ENCODE measurements around the gene MMP24OS. TPM values are rescaled to one million over a fixed set of nuclear protein-coding genes. Genes with fewer than 3 reads are reported as not detected.

The MMP24OS gene
- polyA plus RNA-seq, 5 donors = 28.2 to 50.9 (median 37.7) TPM

DNA sequence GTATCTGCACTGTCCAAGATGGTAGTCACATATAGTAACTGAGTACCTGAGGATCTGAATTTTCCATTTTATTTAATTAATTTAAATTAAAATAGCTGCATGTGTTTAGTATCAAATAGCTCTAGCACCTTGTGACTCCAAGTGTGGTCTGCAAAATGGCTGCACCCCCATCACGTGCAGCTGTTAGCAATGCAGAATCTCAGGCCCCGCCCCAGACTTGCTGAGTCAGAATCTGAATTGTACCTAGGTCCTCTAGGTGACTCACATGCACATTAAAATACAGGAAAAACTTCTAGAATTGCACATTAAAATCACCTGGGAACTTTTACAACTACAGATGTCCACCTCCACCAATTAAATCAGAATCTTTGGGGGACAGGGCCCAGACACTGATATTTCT, 33.5 kb upstream of the MMP24OS start:
- no peak for DNase-seq

- no peak for DNase-seq
These were observed 30.0 kb upstream of the MMP24OS start for GRCh38 chr20:35307666-35308653.

- peak in 1 of 2 donors; percentile 32 for DNase-seq
These were observed 29.1 kb upstream of the MMP24OS start for GRCh38 chr20:35306931-35307517.

- DNase-seq = no peak
These were observed 28.0 kb upstream of the MMP24OS start for GRCh38 chr20:35305682-35306556.

- no peak for DNase-seq
These were observed 27.0 kb upstream of the MMP24OS start for GRCh38 chr20:35304956-35305355.

DNA sequence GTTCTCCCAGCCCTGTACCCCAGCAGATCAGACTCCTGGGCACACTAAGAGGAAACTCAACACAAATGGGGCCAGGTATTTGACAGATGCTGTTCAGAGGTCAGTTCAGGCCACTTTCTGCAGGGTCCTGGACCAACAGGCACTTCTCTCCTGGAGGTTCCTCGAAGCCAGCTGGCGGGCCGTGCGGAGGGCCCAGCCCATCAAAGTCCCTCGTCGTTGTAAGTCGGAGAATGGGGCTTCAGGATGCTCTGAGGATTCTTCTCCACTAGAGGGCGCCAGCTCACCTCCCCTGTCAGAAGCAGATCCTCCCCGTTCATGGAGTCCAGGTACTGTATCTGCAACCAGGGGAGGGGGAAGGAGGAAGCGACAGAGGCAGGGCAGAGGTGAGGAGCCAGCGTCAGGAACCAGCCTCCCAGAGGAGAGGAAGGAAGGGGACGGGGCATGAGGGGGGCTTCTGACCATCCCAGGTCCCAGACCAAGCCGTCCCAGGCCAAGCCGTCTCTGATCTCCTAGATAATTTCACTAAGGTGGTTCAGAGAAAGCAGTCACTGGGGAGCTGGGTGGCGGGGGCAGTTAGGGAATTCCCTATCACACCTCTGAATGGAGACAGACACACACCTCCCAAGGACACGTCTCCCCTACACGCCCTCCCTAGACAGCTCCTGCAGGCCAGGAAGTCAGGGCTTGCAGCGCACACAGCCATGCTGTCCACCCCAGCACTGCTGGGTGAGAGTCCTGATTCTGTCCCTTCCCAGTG, 26.0 kb upstream of the MMP24OS start:
- DNase-seq = peak; percentile 57 to 75

DNA sequence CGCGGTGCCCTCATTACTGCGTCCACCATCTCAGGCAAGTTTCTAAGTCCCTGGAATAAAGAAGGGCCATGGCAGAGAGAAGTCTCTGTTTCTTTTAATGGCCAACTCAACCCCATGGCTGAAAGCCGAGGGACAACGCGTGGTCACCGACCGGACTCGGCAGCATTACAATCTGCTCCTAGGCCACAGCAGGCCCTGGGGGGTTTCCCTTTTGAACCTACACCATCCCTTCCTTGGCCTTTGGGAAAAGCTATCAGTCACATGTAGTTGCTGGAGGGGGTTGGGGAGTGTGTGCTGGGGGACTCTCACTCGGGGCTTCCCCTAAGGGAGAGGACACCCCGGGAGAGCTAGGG, 25.4 kb upstream of the MMP24OS start:
- no peak for DNase-seq

DNA sequence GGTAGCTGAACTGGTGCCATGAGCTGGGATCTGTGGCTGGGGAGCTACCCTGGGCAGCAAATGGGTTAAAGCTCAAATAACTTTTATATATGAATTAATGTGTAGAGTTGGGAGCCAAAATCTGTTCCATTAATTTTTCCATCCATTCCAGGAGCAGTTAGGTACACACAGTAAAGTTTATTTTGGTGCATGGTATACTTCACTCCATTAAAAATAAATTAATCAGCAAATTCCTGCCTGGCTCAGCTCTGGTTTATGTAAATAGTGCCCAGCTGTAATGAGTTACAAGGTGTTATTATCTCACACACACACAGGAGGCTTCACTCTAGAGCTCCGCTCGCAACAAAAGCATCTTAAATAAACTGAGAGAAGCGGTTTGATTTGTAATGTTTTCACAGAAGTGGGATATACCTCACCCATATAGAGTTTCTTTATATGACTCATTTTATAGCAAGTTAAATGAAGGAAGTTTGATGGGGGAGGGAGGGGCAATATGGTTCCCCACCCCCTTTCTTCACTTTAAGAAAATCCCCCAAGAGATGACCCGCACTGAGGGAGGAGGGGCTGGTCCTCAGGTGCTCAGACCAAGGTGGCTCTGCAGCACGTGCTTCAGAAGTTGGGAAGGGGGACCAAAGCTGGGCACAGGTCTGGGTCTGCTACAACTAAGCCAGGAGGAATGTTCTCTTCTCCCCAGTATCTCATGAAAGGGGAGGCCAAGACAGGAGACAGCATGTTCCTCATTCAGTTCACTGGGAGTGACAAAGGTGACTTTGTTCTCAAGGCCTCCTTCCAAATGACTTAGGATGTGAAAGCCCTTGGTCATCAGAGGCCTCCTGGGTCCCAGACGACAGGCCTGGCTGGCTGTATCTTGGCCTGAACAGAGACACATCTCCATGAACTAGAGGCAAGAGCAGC, 24.8 kb upstream of the MMP24OS start:
- DNase-seq = no peak

- DNase-seq = no peak
These were observed 23.5 kb upstream of the MMP24OS start for GRCh38 chr20:35301426-35301825.

GRCh38 chr20:35300469-35301262, 22.7 kb upstream of the MMP24OS start:
- DNase-seq = no peak

DNA sequence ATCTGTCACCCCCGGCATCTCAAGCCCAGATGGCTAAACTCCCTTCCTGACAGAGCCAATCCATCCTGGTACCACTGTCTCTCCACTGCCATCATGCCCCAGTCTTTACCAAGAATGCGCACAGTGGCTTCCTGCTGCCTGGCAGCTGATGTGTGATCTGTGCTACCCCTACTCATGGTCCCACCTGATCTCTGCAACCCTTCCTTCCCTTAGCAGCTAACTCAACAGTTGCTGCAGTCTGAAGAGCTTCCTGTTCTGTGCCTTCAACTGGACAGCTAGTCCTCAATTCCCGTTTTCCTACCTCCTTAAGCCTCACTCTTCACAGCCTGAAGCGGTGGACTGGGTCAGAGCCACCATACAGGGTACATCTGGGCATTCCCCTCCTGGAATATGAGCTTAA, 21.9 kb upstream of the MMP24OS start:
- no peak for DNase-seq

- DNase-seq = no peak
These were observed 20.3 kb upstream of the MMP24OS start for GRCh38 chr20:35298264-35298663.

- no peak for DNase-seq
These were observed 19.8 kb upstream of the MMP24OS start for GRCh38 chr20:35297740-35298139.

- no peak for DNase-seq
These were observed 19.2 kb upstream of the MMP24OS start for GRCh38 chr20:35297155-35297554.

DNA sequence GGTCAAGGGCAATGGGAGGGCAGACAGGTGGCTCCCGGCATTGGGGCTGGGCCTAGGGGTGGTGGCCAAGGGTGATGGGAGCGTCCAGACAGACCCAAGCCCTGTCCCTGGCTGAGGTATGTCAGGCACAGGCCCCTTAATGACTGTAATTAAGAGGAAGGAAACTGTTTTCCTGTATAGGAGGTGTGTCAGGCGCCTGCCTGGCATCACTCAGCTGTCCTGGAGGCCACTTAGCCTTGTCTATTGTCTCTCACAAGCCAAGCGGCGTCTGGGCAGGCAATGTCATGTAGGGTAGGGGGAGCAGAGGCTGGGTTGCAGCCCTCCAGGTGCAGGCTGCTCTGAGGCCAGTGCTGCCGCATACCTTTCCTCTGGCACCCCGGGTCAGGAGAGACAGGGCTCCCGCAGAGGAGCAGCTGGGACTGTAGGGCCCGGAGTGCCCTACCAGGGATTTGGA, 18.2 kb upstream of the MMP24OS start:
- no peak for DNase-seq

DNA sequence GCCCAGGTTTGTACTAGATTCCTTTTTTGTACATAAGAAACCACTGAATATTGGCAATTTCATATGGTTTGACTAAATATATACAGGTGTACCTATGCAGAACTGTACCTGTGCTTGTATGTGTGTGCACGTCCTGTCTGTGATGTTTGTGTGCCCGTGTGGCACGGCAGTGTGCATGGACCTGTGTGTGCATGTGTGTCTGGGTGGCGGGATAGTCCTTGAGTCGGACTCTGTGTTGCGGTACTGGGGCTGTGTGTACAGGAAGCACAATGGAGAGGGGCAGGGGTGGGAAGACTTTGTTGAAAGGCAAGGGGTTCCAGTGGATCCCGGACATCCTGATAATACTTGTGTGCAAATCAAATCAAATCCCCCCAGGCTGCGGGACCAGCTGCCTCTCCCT, 17.8 kb upstream of the MMP24OS start:
- no peak for DNase-seq

DNA sequence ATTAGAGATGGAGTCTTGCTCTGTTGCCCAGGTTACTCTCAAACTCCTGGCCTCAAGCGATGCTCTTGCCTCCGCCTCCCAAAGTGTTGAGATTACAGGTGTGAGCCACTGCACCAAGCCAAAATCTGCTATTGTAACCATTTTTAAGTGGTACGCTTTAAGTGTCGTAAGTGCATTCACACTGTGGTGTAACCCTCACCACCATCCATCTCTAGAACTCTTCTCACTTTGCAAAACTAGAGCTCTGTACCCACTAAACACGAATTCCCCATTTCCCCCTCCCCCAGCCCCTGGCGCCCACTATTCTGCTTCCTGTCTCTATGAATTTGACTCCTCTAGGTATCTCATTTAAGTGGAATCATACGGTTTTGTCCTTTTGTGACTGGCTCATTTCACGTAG, 17.1 kb upstream of the MMP24OS start:
- no peak for DNase-seq

DNA sequence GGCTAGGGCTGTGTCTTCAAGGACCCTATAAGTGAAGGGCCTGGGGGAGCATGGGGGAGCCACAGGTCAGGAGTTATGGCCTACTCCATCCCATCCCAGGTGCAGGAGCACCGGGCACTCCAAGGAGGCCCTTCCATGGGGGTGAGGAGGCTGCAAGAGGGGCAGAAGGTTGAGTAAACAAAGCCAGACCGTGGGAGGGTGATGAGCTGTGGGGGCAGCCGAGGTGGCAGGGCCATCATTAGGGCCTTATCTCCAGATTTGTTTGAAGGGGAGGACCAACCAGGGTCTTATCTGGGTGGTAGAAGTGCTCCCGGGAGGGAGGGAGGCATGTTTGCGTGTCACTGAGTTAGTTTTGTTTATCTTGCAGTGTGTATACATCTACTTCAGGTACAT, 16.4 kb upstream of the MMP24OS start:
- no peak for DNase-seq

All from right lung (tissue), 5 donors.